DOHH2 (cell line): ENCODE results near the gene SCUBE1.

Source experiments
- CTCF ChIP-seq: fragments of 200-600 bp; sonication (generic); IDR thresholded peaks from one replicate; pipeline ENCODE4 v1.5.1; 2014; ENCODE audit warnings: antibody characterized with exemption, mild to moderate bottlenecking, low read depth, low read length; ENCODE audit not compliant: poor library complexity, severe bottlenecking
- EZH2phosphoT487 ChIP-seq: fragments of 200-600 bp; sonication (generic); IDR thresholded peaks from 2 replicates; pipeline ENCODE4 v1.6.1; 2017; ENCODE audit warnings: borderline replicate concordance, mild to moderate bottlenecking, antibody characterized with exemption, low read length, moderate library complexity, mixed read lengths

GRCh38 chr22:43302531-43303041 lies 40.6 kb downstream of the SCUBE1 start:
- TF ChIP-seq CTCF (no peak), EZH2phosphoT487 (no peak)
